Chondrocyte (in vitro differentiated cells): ENCODE data around the gene BICC1. TPM values are rescaled to one million over a fixed set of nuclear protein-coding genes. Genes with fewer than 3 reads are reported as not detected.

Experiments used
- DNase-seq: peaks from one replicate; pipeline ENCODE4 v3.0.0; 2021; ENCODE audit warnings: mixed read lengths, low spot score
- H3K27ac Mint-ChIP-seq: one replicate; pipeline ENCODE4 v1.8.0; 2021; ENCODE audit warnings: mild to moderate bottlenecking, moderate library complexity, mixed read lengths; ENCODE audit not compliant: unreplicated experiment
- H3K27me3 Mint-ChIP-seq: 2 replicates; pipeline ENCODE4 v1.8.0; 2021; ENCODE audit warnings: low read depth, mixed read lengths
- H3K36me3 Mint-ChIP-seq: 2 replicates; pipeline ENCODE4 v1.8.0; 2021; ENCODE audit warnings: low read depth, mixed read lengths
- H3K4me1 Mint-ChIP-seq: 2 replicates; pipeline ENCODE4 v1.8.0; 2021; ENCODE audit warnings: low read depth, mild to moderate bottlenecking, mixed read lengths
- H3K4me3 Mint-ChIP-seq: one replicate; pipeline ENCODE4 v1.8.0; 2021; ENCODE audit warnings: mild to moderate bottlenecking, moderate library complexity, mixed read lengths; ENCODE audit not compliant: unreplicated experiment
- H3K9me3 Mint-ChIP-seq: 2 replicates; pipeline ENCODE4 v1.8.0; 2021; ENCODE audit warnings: low read depth, mixed read lengths
- total RNA-seq: library from RNA; stranded (reverse); gene quantifications from 3 replicates; pipeline ENCODE4 v1.2.1, GENCODE V29; 2021
- TF ChIP-seq, protein P1 (sequence below): fragments of 200-600 bp; sonication (generic); IDR thresholded peaks from 2 replicates; pipeline ENCODE4 v1.5.0; 2021; ENCODE audit warnings: antibody characterized with exemption, mild to moderate bottlenecking, moderate library complexity

Gene BICC1
- total RNA-seq, 1 donor from 2014 or later, result 32.4 TPM

DNA sequence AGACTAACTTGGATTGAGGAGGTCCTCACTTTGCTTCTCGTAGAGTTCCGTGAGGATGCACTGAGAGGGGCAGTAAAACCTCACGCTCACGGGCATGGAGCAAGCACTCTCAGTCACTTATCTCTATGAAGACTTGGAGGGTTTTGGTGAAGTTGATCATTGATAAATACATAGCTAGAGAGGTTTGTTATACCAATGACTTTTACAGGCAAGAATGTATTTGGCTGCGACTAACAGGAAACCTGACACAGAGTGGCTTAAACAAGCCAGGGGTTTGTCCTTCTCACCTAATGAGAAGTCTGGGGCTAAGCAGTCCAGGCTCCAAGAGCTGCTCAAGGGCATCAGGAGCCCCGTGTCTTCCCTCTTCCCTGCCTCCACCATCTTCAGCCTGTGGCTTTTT lies 6.1 kb downstream of the BICC1 start:
- no peak for DNase-seq

DNA sequence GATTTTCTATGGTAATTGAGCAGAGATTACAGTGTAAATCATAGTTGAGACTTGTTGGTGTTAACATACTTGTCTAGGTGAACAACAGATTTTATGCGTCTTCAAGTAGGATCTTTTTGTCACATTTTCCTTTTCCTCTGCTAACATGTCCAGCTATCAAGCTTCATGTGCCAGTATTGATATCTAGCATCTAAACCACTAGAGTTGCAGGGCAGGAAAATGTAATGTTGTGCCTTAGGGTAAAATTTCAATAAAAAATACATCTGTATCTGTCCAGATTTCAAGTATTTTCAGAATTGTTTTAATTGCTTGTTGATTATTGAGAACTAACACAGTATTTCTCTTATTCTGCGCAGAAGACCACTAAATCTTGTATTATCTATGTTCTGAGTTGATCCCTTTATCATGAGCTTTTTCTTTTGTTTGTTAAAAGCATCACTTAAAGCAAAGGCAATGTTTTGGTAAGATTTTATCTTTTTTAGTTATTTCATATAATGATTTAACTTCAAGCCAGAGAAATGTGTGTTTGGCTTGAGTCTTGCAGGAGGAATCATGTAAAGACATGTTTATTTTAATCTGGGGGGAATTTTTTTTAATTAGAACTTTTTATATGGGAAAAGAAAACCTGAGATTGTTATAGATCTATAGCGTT lies 16.5 kb downstream of the BICC1 start:
- TF ChIP-seq, protein P1, sequence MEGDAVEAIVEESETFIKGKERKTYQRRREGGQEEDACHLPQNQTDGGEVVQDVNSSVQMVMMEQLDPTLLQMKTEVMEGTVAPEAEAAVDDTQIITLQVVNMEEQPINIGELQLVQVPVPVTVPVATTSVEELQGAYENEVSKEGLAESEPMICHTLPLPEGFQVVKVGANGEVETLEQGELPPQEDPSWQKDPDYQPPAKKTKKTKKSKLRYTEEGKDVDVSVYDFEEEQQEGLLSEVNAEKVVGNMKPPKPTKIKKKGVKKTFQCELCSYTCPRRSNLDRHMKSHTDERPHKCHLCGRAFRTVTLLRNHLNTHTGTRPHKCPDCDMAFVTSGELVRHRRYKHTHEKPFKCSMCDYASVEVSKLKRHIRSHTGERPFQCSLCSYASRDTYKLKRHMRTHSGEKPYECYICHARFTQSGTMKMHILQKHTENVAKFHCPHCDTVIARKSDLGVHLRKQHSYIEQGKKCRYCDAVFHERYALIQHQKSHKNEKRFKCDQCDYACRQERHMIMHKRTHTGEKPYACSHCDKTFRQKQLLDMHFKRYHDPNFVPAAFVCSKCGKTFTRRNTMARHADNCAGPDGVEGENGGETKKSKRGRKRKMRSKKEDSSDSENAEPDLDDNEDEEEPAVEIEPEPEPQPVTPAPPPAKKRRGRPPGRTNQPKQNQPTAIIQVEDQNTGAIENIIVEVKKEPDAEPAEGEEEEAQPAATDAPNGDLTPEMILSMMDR, result no peak
- Mint-ChIP-seq H3K4me3 (no peak overlapping the region), H3K27me3 (no peaks in the 10 kb centered on the region), H3K4me1 (peaks cover 37% of the 10 kb centered on the region), H3K9me3 (peaks cover 7% of the 10 kb centered on the region), H3K36me3 (peaks cover 6% of the 10 kb centered on the region), H3K27ac (no peak overlapping the region)
- DNase-seq, result no peak

More for the DNA sequence above, 6.1 kb downstream of the BICC1 start:
- no peaks in the 10 kb centered on the region for H3K9me3 Mint-ChIP-seq
- H3K4me1 Mint-ChIP-seq, result peaks cover 59% of the 10 kb centered on the region
- H3K36me3 Mint-ChIP-seq, result peaks cover 4% of the 10 kb centered on the region
- no peaks in the 10 kb centered on the region for H3K27me3 Mint-ChIP-seq
- no peak overlapping the region for H3K4me3 Mint-ChIP-seq
- TF ChIP-seq, protein P1, result no peak
- peak overlapping the region; percentile 67 for H3K27ac Mint-ChIP-seq

DNA sequence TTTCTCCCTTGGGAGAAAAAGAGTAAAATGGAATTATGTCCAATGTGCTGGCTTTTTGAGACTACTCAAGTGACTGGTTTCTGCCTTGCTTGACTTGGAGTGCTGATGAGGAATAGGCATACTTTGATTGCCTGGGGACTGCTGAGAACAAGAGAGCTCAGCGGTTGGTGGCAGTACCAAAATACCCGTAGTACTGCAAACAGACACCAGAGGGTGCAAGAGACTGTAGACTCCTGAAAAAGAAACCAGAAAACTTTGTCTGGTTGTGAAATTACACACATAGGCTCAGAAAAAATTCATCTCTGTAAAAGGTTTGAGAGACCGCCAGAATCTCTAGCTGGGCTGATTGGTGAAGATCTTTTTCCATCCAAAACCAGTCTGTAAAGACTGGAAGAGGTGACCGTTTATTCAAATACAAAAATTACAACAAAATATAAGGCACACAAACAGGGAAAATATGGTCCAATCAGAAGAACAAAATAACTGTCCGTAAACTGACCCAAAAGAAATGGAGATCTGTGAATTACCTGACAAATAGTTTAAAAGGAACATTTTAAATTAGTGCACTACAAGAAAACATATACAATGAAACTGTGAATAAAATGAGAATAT lies 18.5 kb downstream of the BICC1 start:
- TF ChIP-seq, protein P1, result peak; percentile 95
- Mint-ChIP-seq H3K4me3 (no peak overlapping the region), H3K9me3 (peaks cover 26% of the 10 kb centered on the region), H3K27me3 (no peaks in the 10 kb centered on the region), H3K4me1 (peaks cover 37% of the 10 kb centered on the region), H3K27ac (peak overlapping the region; percentile 30), H3K36me3 (peaks cover 16% of the 10 kb centered on the region)
- no peak for DNase-seq

DNA sequence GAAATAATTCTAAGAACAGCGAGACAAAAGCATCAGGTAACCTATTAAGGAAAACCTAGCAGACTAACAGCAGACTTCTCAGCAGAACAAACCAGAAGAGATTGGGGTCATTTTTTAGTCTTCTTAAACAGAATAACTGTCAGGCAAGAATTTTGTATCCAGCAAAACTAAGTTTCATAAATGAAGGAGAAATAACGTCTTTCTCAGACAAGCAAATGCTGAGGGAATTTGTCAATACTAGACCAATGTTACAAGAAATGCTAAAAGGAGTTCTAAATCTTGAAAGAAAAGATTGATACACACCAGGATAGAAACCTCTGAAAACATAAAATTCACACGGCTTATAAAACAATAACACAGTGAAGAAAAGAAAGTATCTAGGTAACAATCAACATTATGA lies 22.6 kb downstream of the BICC1 start:
- Mint-ChIP-seq H3K4me3 (no peak overlapping the region), H3K27me3 (no peaks in the 10 kb centered on the region), H3K27ac (no peak overlapping the region), H3K36me3 (peaks cover 22% of the 10 kb centered on the region), H3K4me1 (peaks cover 15% of the 10 kb centered on the region), H3K9me3 (peaks cover 62% of the 10 kb centered on the region)
- TF ChIP-seq, protein P1, result no peak
- DNase-seq, result no peak

DNA sequence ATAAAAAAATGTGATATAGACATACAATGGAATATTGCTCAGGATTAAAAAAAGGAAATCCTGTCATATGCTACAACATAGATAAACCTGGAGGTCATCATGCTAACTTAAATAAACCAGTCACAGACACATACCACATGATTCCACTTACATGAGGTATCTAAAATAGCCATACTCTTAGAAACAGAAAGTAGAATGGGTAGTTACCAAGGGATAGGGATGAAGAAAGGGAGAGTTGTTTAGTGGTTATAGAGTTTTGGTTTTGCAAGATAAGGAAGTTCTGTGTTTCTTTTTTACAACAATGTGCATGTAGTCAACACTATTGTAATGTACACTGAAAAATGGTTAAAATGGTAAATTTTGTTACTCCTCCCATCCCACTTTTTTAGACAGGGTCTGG lies 30.5 kb downstream of the BICC1 start:
- Mint-ChIP-seq H3K27ac (peak overlapping the region; percentile 14), H3K4me1 (peaks cover 49% of the 10 kb centered on the region), H3K27me3 (no peaks in the 10 kb centered on the region), H3K9me3 (peaks cover 23% of the 10 kb centered on the region), H3K36me3 (peaks cover 3% of the 10 kb centered on the region), H3K4me3 (no peak overlapping the region)
- TF ChIP-seq, protein P1, result no peak
- no peak for DNase-seq
